ENCODE data around the gene MMP25.
"Not testable (repeated sequence)": the region's sequence is repeated elsewhere in the genome, so short reads cannot be mapped to it uniquely, and the experiment has no call there.

The MMP25 gene

GRCh38 chr16:3029491-3030221, 16.7 kb upstream of the MMP25 start:
- DNase-seq (ENCODE audit: low spot score), result no peak

GRCh38 chr16:3030222-3031212, 15.8 kb upstream of the MMP25 start:
- no peak for DNase-seq (ENCODE audit: low spot score)

- no peak for DNase-seq (ENCODE audit: low spot score)
Observed at GRCh38 chr16:3032624-3033023, 13.7 kb upstream of the MMP25 start.

- no peak for DNase-seq (ENCODE audit: low spot score)
Observed at GRCh38 chr16:3035289-3035971, 10.9 kb upstream of the MMP25 start.

- no peak for DNase-seq (ENCODE audit: low spot score)
Observed at GRCh38 chr16:3035972-3036725, 10.2 kb upstream of the MMP25 start.

GRCh38 chr16:3036726-3037315, 9.5 kb upstream of the MMP25 start, which contains the start of gene BICDL2:
Gene BICDL2 (minus strand): TSS chr16:3036944. CDS start chr16:3035496, 1,448 bp downstream.
- no peak for DNase-seq (ENCODE audit: low spot score)

- DNase-seq (ENCODE audit: low spot score), result no peak
Observed at GRCh38 chr16:3038256-3038655, 8.1 kb upstream of the MMP25 start.

- DNase-seq (ENCODE audit: low spot score), result no peak
Observed at GRCh38 chr16:3038896-3039295, 7.5 kb upstream of the MMP25 start.

- DNase-seq (ENCODE audit: low spot score), result no peak
Observed at GRCh38 chr16:3042376-3042775, 4.0 kb upstream of the MMP25 start.

GRCh38 chr16:3044708-3045107, 1.7 kb upstream of the MMP25 start:
- no peak for DNase-seq (ENCODE audit: low spot score)

GRCh38 chr16:3046641-3047386, 453 bp downstream of the MMP25 start:
- DNase-seq (ENCODE audit: low spot score), result no peak

GRCh38 chr16:3047387-3047720, 993 bp downstream of the MMP25 start:
- no peak for DNase-seq (ENCODE audit: low spot score)

GRCh38 chr16:3049921-3050481, 3.6 kb downstream of the MMP25 start:
- no peak for DNase-seq (ENCODE audit: low spot score)

- DNase-seq (ENCODE audit: low spot score), result no peak
Observed at GRCh38 chr16:3050487-3050886, 4.1 kb downstream of the MMP25 start.

GRCh38 chr16:3051009-3051408, 4.6 kb downstream of the MMP25 start:
- no peak for DNase-seq (ENCODE audit: low spot score)

- no peak for DNase-seq (ENCODE audit: low spot score)
Observed at GRCh38 chr16:3051494-3051893, 5.1 kb downstream of the MMP25 start.

- DNase-seq (ENCODE audit: low spot score), result not testable (repeated sequence)
Observed at GRCh38 chr16:3052571-3053329, 6.4 kb downstream of the MMP25 start.

GRCh38 chr16:3053330-3053710, 7.0 kb downstream of the MMP25 start:
- DNase-seq (ENCODE audit: low spot score), result not testable (repeated sequence)

- DNase-seq (ENCODE audit: low spot score), result no peak
Observed at GRCh38 chr16:3054965-3055733, 8.8 kb downstream of the MMP25 start.

All from hematopoietic multipotent progenitor cell treated with erythropoietin and hydrocortisone succinate and interleukin-3 and kit ligand, for 15 days (in vitro differentiated cells).